Stimulated activated CD4-positive, alpha-beta T cell treated with anti-CD3 and anti-CD28 coated beads, TNF-alpha, amount 100 ng/mL, for 48 hours (primary cell): ENCODE measurements around the gene WDPCP.
"Not testable (repeated sequence)": the region's sequence is repeated elsewhere in the genome, so short reads cannot be mapped to it uniquely, and the experiment has no call there.

ENCODE experiments used
- DNase-seq, 3 donors: peaks; one replicate each; pipeline ENCODE4 v3.0.0-alpha.2; 2020; ENCODE audit warnings: low read depth in 3 of 3

The WDPCP gene

GRCh38 chr2:63364866-63365265 lies 223.4 kb downstream of the WDPCP start:
- no peak for DNase-seq

- DNase-seq: not testable (repeated sequence)
Measured at GRCh38 chr2:63357722-63358121, 230.6 kb downstream of the WDPCP start.

- DNase-seq: no peak
Measured at GRCh38 chr2:63347361-63347760, 240.9 kb downstream of the WDPCP start.

GRCh38 chr2:63346411-63346810 lies 241.9 kb downstream of the WDPCP start:
- no peak for DNase-seq

- DNase-seq: no peak
Measured at GRCh38 chr2:63345285-63345633, 243.0 kb downstream of the WDPCP start.

- DNase-seq: no peak
Measured at GRCh38 chr2:63344575-63345284, 243.5 kb downstream of the WDPCP start.

GRCh38 chr2:63343397-63344109 lies 244.7 kb downstream of the WDPCP start:
- DNase-seq: no peak

GRCh38 chr2:63340443-63340842 lies 247.8 kb downstream of the WDPCP start:
- DNase-seq: no peak

- no peak for DNase-seq
Measured at GRCh38 chr2:63334910-63335309, 253.4 kb downstream of the WDPCP start.

GRCh38 chr2:63326473-63326872 lies 261.8 kb downstream of the WDPCP start:
- DNase-seq: no peak

GRCh38 chr2:63323662-63324061 lies 264.6 kb downstream of the WDPCP start:
- DNase-seq: not testable (repeated sequence)

GRCh38 chr2:63321973-63322372 lies 266.3 kb downstream of the WDPCP start:
- not testable (repeated sequence) for DNase-seq

GRCh38 chr2:63320669-63321068 lies 267.6 kb downstream of the WDPCP start:
- no peak for DNase-seq

GRCh38 chr2:63310614-63311013 lies 277.7 kb downstream of the WDPCP start:
- no peak for DNase-seq

GRCh38 chr2:63301481-63301880 lies 286.8 kb downstream of the WDPCP start:
- DNase-seq: no peak

- DNase-seq: no peak
Measured at GRCh38 chr2:63300835-63301234, 287.4 kb downstream of the WDPCP start.

GRCh38 chr2:63287956-63288355 lies 300.3 kb downstream of the WDPCP start:
- DNase-seq: no peak

- not testable (repeated sequence) for DNase-seq
Measured at GRCh38 chr2:63286520-63286919, 301.8 kb downstream of the WDPCP start.

- no peak for DNase-seq
Measured at GRCh38 chr2:63283273-63283672, 305.0 kb downstream of the WDPCP start.

GRCh38 chr2:63272560-63272959 lies 315.7 kb downstream of the WDPCP start:
- DNase-seq: no peak

- DNase-seq: no peak
Measured at GRCh38 chr2:63270717-63271116, 317.6 kb downstream of the WDPCP start.

- no peak for DNase-seq
Measured at GRCh38 chr2:63268946-63269345, 319.3 kb downstream of the WDPCP start.

GRCh38 chr2:63261137-63261621 lies 327.1 kb downstream of the WDPCP start:
- no peak for DNase-seq
